ENCODE results near the gene NBL1.

GRCh38 chr1:19628879-19629278 lies 15.2 kb upstream of the NBL1 start:
- TF ChIP-seq CTCF (IDR thresholded peaks at IDR 0.05) (no peak), POLR2A (IDR thresholded peaks at IDR 0.05) (no peak), EP300 (IDR thresholded peaks at IDR 0.05) (no peak)
